Tibial artery (tissue), 4 donors: ENCODE data around the gene HOXC4.
"Not testable (repeated sequence)": the region's sequence is repeated elsewhere in the genome, so short reads cannot be mapped to it uniquely, and the experiment has no call there.

ENCODE experiments used
- DNase-seq, 2 donors: peaks; one replicate each; pipeline ENCODE4 v3.0.0-alpha.2; 2019
- H3K27ac ChIP-seq, 2 donors: fragments of 200-600 bp; sonication (generic) in 1 of 2; 1 replicate in 1 of 2; 2 replicates in 1 of 2; pipeline ENCODE4 v1.5.1; 2018 to 2019; ENCODE audit warnings: mild to moderate bottlenecking in 1 of 2
- H3K27me3 ChIP-seq, 2 donors: fragments of 200-600 bp; sonication (generic) in 1 of 2; one replicate each; pipeline versions ENCODE4 v1.5.1 to v1.6.0; 2016 to 2019
- H3K36me3 ChIP-seq, 3 donors: fragments of 200-600 bp; sonication (generic) in 2 of 3; one replicate each; pipeline ENCODE4 v1.5.1; 2016 to 2019; ENCODE audit warnings: mild to moderate bottlenecking in 2 of 3
- H3K4me1 ChIP-seq, 4 donors: fragments of 200-600 bp; sonication (generic) in 2 of 4; 1 replicate in 3 of 4; 2 replicates in 1 of 4; pipeline ENCODE4 v1.5.1; 2016 to 2019
- H3K4me3 ChIP-seq, 2 donors: fragments of 200-600 bp; sonication (generic) in 1 of 2; 1 replicate in 1 of 2; 2 replicates in 1 of 2; pipeline ENCODE4 v1.5.1; 2018 to 2019; ENCODE audit warnings: mild to moderate bottlenecking in 2 of 2
- H3K9me3 ChIP-seq, 3 donors: fragments of 200-600 bp; sonication (generic) in 1 of 3; one replicate each; pipeline ENCODE4 v1.5.1; 2016 to 2019
- CTCF ChIP-seq, 2 experiments: fragments of 200-600 bp in 1 of 2; fragments of 450-650 bp in 1 of 2; IDR thresholded peaks; one replicate each; pipeline ENCODE4 v1.5.1; 2017 to 2019; ENCODE audit warnings: antibody characterized with exemption in 2 of 2, mild to moderate bottlenecking in 1 of 2, moderate library complexity in 1 of 2
- intact Hi-C: fragments of 100-400 bp; cut with DNase I; formaldehyde crosslinking; loops from one replicate; pipeline ENCODE4 v1.15.0; 2023; ENCODE audit warnings: low total_unique reads

The HOXC4 gene

GRCh38 chr12:54040148-54040494 is 13.5 kb upstream of the HOXC4 start:
- TF ChIP-seq CTCF (IDR thresholded peaks at IDR 0.05) = no peak
- Histone ChIP-seq H3K9me3 (no peaks in the 10 kb centered on the region), H3K27ac (peak overlapping the region; percentile 58 to 62), H3K4me1 (peaks cover 5 to 64% (median 54%) of the 10 kb centered on the region in 4 donors), H3K4me3 (peak overlapping the region; percentile 19 to 30), H3K27me3 (no peaks in the 10 kb centered on the region), H3K36me3 (no peaks in the 10 kb centered on the region)
- DNase-seq = peak in 1 of 2 donors; percentile 72
- intact Hi-C loops = no loop called here

- DNase-seq = no peak
- no peak overlapping the region for H3K4me3 ChIP-seq
- intact Hi-C loops = no loop called here
- peak overlapping the region in 1 of 2 donors; percentile 58 for H3K27ac ChIP-seq
- no peaks in the 10 kb centered on the region for H3K27me3 ChIP-seq
- H3K9me3 ChIP-seq = no peaks in the 10 kb centered on the region
- TF ChIP-seq CTCF (IDR thresholded peaks at IDR 0.05) = no peak
- peaks cover 5 to 59% (median 52%) of the 10 kb centered on the region in 4 donors for H3K4me1 ChIP-seq
- no peaks in the 10 kb centered on the region for H3K36me3 ChIP-seq
Observed at GRCh38 chr12:54040648-54041047, 13.0 kb upstream of the HOXC4 start.

GRCh38 chr12:54041097-54041690 is 12.4 kb upstream of the HOXC4 start:
- no peak for TF ChIP-seq CTCF (IDR thresholded peaks at IDR 0.05)
- no peak for DNase-seq
- Histone ChIP-seq H3K27ac (no peak overlapping the region), H3K36me3 (no peaks in the 10 kb centered on the region), H3K4me3 (no peak overlapping the region), H3K27me3 (no peaks in the 10 kb centered on the region), H3K9me3 (no peaks in the 10 kb centered on the region), H3K4me1 (peaks cover 5 to 55% (median 48%) of the 10 kb centered on the region in 4 donors)
- intact Hi-C loops = no loop called here

GRCh38 chr12:54042033-54042432 is 11.6 kb upstream of the HOXC4 start:
- not testable (repeated sequence) for DNase-seq, H3K36me3 ChIP-seq, H3K27me3 ChIP-seq

GRCh38 chr12:54042970-54043853 is 10.4 kb upstream of the HOXC4 start:
- Histone ChIP-seq H3K36me3 (no peaks in the 10 kb centered on the region), H3K27me3 (no peaks in the 10 kb centered on the region), H3K27ac (no peak overlapping the region), H3K4me3 (no peak overlapping the region), H3K4me1 (peaks cover 5 to 35% (median 28%) of the 10 kb centered on the region in 4 donors), H3K9me3 (no peaks in the 10 kb centered on the region)
- no peak for DNase-seq
- no peak for TF ChIP-seq CTCF (IDR thresholded peaks at IDR 0.05)
- intact Hi-C loops = no loop called here

More at GRCh38 chr12:54042033-54042432, 11.6 kb upstream of the HOXC4 start:
- H3K27ac ChIP-seq, H3K4me3 ChIP-seq, H3K9me3 ChIP-seq, intact Hi-C loops: not testable (repeated sequence)
- H3K4me1 ChIP-seq = peaks cover 5 to 46% (median 40%) of the 10 kb centered on the region in 4 donors

- Histone ChIP-seq H3K9me3 (no peaks in the 10 kb centered on the region), H3K27ac (no peak overlapping the region), H3K4me3 (no peak overlapping the region), H3K27me3 (no peaks in the 10 kb centered on the region), H3K36me3 (no peaks in the 10 kb centered on the region), H3K4me1 (peaks cover 0 to 21% (median 15%) of the 10 kb centered on the region in 4 donors)
- no peak for TF ChIP-seq CTCF (IDR thresholded peaks at IDR 0.05)
- DNase-seq = no peak
- intact Hi-C loops = no loop called here
Observed at GRCh38 chr12:54044425-54045103, 9.1 kb upstream of the HOXC4 start.
